Brain pericyte (primary cell): ENCODE measurements around the gene CLDND2.

Experiments used
- DNase-seq: peaks from one replicate; pipeline ENCODE4 v3.0.0-alpha.2; 2012; ENCODE audit warnings: low read depth, low spot score

CLDND2 gene

GRCh38 chr19:51331193-51331592 is 37.6 kb downstream of the CLDND2 start:
- no peak for DNase-seq

- DNase-seq: no peak
Measured at GRCh38 chr19:51330366-51330765, 38.4 kb downstream of the CLDND2 start.

DNA sequence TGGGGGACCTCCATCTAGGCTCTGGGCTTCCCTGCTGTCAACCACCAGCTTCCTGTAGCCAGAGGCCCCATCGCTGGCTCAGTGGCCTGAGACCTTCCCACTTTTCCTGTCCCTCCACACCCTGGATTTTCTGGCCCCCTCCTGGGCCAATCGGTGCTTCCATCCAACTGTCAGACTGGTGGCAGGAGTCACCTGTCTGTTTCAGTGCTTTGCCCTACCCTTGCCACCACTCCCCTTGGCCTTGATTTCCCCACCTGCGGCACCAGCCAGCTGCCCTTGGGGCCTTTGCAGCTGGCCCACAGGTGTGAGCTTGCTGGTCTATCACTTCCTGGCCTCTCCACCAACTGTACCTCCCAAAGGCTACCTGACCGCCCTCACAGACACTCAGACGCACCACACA is 39.4 kb downstream of the CLDND2 start:
- DNase-seq: no peak

DNA sequence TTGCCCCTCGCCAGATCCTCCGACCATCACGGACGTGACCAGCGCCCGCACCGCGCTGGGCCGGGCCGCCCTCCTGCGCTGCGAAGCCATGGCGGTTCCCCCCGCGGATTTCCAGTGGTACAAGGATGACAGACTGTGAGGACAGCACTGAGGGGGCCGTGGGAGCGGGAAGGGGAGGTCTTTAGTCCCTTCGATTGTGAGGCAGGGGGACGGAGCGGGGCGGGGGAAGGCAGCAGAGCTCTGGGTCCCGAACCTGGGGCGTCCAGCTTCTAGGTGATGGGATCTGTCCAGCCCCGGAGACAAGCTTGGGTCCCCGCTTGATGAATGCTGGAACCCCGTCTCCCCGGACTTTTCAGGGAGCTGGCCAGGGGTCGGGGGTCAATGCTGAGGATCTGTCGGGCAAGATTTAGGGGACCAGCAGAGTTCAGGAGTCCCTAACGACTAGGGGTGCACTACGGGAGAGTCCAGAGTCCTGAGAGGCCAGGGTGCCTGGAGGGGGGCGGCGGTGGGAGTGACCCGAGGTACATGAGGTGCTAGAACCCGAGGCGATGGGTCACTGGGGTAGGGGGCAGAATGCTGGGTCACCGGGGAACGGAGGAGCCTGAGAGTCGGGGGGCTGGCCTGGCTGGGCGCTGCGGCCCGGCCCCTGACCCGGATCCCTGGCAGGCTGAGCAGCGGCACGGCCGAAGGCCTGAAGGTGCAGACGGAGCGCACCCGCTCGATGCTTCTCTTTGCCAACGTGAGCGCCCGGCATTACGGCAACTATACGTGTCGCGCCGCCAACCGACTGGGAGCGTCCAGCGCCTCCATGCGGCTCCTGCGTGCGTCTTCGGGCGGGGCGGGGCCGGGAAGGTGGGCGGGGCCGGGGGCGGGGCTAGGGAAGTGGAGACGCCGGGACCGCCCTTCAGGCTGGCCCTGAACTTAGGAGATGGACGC is 41.5 kb downstream of the CLDND2 start:
- no peak for DNase-seq

GRCh38 chr19:51326216-51327065 is 42.4 kb downstream of the CLDND2 start:
- DNase-seq: no peak

DNA sequence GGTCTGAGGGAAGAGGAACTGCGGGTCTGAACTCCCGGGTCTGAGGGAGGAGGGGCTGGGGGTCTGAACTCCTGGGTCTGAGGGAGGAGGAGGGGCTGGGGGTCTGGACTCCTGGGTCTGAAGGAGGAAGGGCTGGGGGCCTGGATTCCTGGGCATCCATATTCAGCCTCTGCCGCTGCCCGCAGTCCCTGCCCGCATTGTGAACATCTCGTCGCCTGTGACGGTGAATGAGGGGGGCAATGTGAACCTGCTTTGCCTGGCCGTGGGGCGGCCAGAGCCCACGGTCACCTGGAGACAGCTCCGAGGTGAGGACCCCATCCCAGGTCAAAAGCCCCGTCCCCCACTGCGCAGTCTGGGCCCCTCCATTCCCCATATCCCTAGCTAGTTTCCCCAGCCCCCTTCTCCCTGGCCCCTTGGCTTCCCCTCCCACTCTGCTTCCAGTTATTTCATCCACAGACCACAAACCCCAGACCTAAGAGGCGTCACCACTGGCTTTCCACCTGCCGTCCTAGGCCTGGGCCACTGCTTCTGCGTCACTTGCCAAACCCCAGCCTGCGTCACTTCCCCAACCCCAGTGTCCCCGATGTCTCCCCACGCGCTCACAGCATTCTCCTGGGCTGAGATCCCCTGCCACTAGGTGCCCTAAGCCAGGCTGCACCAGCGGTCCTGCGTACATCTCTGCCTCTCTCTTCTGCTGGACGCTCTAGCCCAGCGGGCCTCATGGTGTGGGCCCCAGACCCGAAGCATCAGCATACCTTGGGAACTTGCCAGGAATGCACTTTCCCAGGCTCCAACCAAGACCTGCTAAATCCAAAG is 43.4 kb downstream of the CLDND2 start:
- DNase-seq: no peak

GRCh38 chr19:51324167-51324481 is 44.7 kb downstream of the CLDND2 start:
- no peak for DNase-seq

- DNase-seq: no peak
Measured at GRCh38 chr19:51323481-51324166, 45.2 kb downstream of the CLDND2 start.

GRCh38 chr19:51321799-51322198 is 47.0 kb downstream of the CLDND2 start:
- no peak for DNase-seq

GRCh38 chr19:51320280-51320657 is 48.5 kb downstream of the CLDND2 start:
- DNase-seq: no peak

DNA sequence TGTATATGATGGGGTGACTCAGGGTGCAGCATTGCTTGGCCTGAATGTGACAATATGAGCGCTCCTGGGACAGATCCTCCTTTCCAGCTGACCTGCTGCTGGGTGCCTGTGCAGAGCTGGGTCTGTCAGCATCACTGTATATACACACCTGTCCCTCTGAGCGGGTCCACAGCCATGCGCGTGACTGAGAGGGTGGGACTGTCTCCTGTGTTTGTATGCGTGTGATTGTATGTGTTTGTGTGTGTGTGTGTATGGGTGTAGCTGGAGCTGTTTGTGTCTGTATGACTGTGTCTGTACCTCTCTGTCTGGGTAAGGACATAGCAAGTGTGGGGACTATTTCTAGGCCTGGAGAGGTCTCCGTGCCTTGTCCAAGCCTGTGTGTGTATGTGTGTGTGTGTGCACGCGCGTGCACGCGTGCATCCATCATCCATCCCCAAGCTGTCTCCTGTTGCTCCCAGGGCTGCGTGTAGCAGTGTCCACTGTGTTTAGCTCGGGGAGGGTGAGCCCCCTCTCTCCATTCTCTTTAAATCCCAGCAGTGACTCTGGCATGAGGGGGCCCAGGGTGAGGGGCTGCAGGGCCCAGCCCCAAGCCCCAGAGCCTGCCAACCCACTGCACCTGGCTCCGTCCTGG is 49.0 kb downstream of the CLDND2 start:
- no peak for DNase-seq

GRCh38 chr19:51318687-51319648 is 49.8 kb downstream of the CLDND2 start:
- no peak for DNase-seq

DNA sequence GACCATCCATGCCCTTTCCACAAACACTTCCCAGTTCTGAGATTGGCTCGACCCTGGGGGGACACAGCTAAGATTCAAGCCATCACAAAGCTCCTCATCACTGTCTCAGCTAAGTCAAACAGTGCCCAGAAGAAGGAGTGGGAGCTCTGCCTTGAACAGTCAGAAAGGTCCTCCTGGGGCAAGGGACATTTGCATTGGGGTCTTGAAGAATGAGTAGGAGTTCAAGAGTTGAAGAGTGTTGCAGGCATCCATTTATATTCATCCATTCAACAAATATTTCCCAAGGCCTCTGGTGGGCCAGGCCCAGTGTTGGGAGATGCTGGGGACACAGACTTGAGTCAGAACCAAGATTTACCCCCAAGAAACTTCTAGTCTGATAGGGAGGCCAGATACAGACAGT is 50.8 kb downstream of the CLDND2 start:
- no peak for DNase-seq

- DNase-seq: no peak
Measured at GRCh38 chr19:51317376-51317775, 51.4 kb downstream of the CLDND2 start.
